ENCODE measurements around the gene DUOXA1. TPM values are rescaled to one million over a fixed set of nuclear protein-coding genes. Genes with fewer than 3 reads are reported as not detected.

The DUOXA1 gene
- polyA plus RNA-seq, 1 of the 3 experiments (the other 2 are of a cell fraction), result 0.02 TPM

GRCh38 chr15:45162771-45163507, 33.3 kb upstream of the DUOXA1 start:
- Histone ChIP-seq H3K9ac (peak overlapping the region; percentile 19; the same call in 1 of the 2 replicates), H3K36me3 (replicated peaks in 1 of 2; ENCODE audit: control insufficient read depth in 1 of 2, insufficient read depth in 2 of 2, low read length in 1 of 2) (no peaks in the 10 kb centered on the region), H3K27ac (ENCODE audit: low read depth in 2 of 2, low read length in 1 of 2) (no peak overlapping the region; a peak in 1 of 4 replicates), H3K27me3 (ENCODE audit: insufficient read depth) (no peaks in the 10 kb centered on the region), H3K4me2 (peak overlapping the region; percentile 54), H3K9me2 (no peaks in the 10 kb centered on the region), H4K20me1 (ENCODE audit: insufficient read depth) (no peaks in the 10 kb centered on the region), H3K79me2 (ENCODE audit: insufficient read depth) (peaks cover 10% of the 10 kb centered on the region; the same call in 1 of the 2 replicates), H3K9me3 (no peaks in the 10 kb centered on the region), H3K4me3 (ENCODE audit: low read depth in 2 of 2, low read length in 1 of 2) (no peak overlapping the region; a peak in 1 of 4 replicates), H3K4me1 (ENCODE audit: control insufficient read depth in 1 of 2, insufficient read depth in 2 of 2, low read depth in 1 of 2, low read length in 1 of 2) (peaks cover 16 to 34% of the 10 kb centered on the region in 2 experiments; a peak in 3 of 4 replicates), H3F3A (replicated peaks; ENCODE audit: insufficient read depth) (peaks cover 6% of the 10 kb centered on the region), H2AFZ (ENCODE audit: low read depth) (no peak overlapping the region)
- ChIA-PET CTCF (interaction anchor here (0.6 to 10.7 kb wide), 47 partner anchors 8 to 897 kb away, joined by 3 to 226 read pairs (median 4); partner anchors contain the start of gene SHF), POLR2A (interaction anchor here (1.0 to 2.0 kb wide), 10 partner anchors 14 to 239 kb away, joined by 3 to 31 read pairs (median 6); partner anchors contain the start of gene SHF)
- peak; percentile 91 for DNase-seq
- 21% methylated on average over 6 of the region's 7 CpGs for WGBS (ENCODE audit: low lambda C conversion rate)
- TF ChIP-seq FOXJ3 (CRISPR knock-in tag; IDR thresholded peaks at IDR 0.05) (no peak), ZBTB33 (IDR thresholded peaks at IDR 0.05; ENCODE audit: borderline replicate concordance, low read depth) (no peak), CHD2 (IDR thresholded peaks at IDR 0.05; ENCODE audit: low read length, partially characterized antibody) (no peak), YY1 (IDR thresholded peaks at IDR 0.05; ENCODE audit: low read depth) (no peak), NRF1 (IDR thresholded peaks at IDR 0.05; ENCODE audit: low read depth, low read length) (no peak), RCOR1 (IDR thresholded peaks at IDR 0.05; ENCODE audit: low read length) (no peak), RAD21 (IDR thresholded peaks at IDR 0.05; ENCODE audit: low read length) (peak; percentile 96), FOXM1 (IDR thresholded peaks at IDR 0.05; ENCODE audit: low read depth) (no peak), SMC3 (IDR thresholded peaks at IDR 0.05; ENCODE audit: low read depth, low read length) (peak; percentile 89), RXRA (IDR thresholded peaks at IDR 0.05; ENCODE audit: borderline replicate concordance, low read depth) (no peak), PBX3 (IDR thresholded peaks at IDR 0.05) (0 out of 2 replicates have a peak, but pooled peaks have one; percentile 8), RFX5 (IDR thresholded peaks at IDR 0.05; ENCODE audit: low read length) (no peak), GATA2 (CRISPR knock-in tag; IDR thresholded peaks at IDR 0.05) (peak; percentile 48), POLR2AphosphoS5 (IDR thresholded peaks at IDR 0.05; ENCODE audit: low read depth, low read length) (no peak), USF2 (IDR thresholded peaks at IDR 0.05; ENCODE audit: borderline replicate concordance, low read depth, low read length) (no peak), GABPA (IDR thresholded peaks at IDR 0.05; ENCODE audit: low read depth) (no peak), TCF12 (IDR thresholded peaks at IDR 0.05) (no peak), FOSL2 (IDR thresholded peaks at IDR 0.05; ENCODE audit: borderline replicate concordance, low read depth) (no peak; the same call in 1 of the 2 replicates), TEAD4 (IDR thresholded peaks at IDR 0.05; ENCODE audit: borderline replicate concordance, insufficient read depth) (peak; percentile 12; the same call in 1 of the 2 replicates)
- TF ChIP-seq, protein P1, sequence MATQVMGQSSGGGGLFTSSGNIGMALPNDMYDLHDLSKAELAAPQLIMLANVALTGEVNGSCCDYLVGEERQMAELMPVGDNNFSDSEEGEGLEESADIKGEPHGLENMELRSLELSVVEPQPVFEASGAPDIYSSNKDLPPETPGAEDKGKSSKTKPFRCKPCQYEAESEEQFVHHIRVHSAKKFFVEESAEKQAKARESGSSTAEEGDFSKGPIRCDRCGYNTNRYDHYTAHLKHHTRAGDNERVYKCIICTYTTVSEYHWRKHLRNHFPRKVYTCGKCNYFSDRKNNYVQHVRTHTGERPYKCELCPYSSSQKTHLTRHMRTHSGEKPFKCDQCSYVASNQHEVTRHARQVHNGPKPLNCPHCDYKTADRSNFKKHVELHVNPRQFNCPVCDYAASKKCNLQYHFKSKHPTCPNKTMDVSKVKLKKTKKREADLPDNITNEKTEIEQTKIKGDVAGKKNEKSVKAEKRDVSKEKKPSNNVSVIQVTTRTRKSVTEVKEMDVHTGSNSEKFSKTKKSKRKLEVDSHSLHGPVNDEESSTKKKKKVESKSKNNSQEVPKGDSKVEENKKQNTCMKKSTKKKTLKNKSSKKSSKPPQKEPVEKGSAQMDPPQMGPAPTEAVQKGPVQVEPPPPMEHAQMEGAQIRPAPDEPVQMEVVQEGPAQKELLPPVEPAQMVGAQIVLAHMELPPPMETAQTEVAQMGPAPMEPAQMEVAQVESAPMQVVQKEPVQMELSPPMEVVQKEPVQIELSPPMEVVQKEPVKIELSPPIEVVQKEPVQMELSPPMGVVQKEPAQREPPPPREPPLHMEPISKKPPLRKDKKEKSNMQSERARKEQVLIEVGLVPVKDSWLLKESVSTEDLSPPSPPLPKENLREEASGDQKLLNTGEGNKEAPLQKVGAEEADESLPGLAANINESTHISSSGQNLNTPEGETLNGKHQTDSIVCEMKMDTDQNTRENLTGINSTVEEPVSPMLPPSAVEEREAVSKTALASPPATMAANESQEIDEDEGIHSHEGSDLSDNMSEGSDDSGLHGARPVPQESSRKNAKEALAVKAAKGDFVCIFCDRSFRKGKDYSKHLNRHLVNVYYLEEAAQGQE (IDR thresholded peaks at IDR 0.05; ENCODE audit: low read depth, low read length), result no peak
- TF ChIP-seq, protein P2, sequence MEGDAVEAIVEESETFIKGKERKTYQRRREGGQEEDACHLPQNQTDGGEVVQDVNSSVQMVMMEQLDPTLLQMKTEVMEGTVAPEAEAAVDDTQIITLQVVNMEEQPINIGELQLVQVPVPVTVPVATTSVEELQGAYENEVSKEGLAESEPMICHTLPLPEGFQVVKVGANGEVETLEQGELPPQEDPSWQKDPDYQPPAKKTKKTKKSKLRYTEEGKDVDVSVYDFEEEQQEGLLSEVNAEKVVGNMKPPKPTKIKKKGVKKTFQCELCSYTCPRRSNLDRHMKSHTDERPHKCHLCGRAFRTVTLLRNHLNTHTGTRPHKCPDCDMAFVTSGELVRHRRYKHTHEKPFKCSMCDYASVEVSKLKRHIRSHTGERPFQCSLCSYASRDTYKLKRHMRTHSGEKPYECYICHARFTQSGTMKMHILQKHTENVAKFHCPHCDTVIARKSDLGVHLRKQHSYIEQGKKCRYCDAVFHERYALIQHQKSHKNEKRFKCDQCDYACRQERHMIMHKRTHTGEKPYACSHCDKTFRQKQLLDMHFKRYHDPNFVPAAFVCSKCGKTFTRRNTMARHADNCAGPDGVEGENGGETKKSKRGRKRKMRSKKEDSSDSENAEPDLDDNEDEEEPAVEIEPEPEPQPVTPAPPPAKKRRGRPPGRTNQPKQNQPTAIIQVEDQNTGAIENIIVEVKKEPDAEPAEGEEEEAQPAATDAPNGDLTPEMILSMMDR (IDR thresholded peaks at IDR 0.05), result peak; percentile 96
- TF ChIP-seq, protein P3, sequence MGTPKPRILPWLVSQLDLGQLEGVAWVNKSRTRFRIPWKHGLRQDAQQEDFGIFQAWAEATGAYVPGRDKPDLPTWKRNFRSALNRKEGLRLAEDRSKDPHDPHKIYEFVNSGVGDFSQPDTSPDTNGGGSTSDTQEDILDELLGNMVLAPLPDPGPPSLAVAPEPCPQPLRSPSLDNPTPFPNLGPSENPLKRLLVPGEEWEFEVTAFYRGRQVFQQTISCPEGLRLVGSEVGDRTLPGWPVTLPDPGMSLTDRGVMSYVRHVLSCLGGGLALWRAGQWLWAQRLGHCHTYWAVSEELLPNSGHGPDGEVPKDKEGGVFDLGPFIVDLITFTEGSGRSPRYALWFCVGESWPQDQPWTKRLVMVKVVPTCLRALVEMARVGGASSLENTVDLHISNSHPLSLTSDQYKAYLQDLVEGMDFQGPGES (IDR thresholded peaks at IDR 0.05; ENCODE audit: low read depth, low read length), result no peak
